Smooth muscle cell of the brain vasculature (primary cell): ENCODE results near the gene HELB.

Source experiments
- DNase-seq: peaks from one replicate; pipeline ENCODE4 v3.0.0-alpha.2; 2012; ENCODE audit warnings: low read depth, low spot score

The HELB gene

DNA sequence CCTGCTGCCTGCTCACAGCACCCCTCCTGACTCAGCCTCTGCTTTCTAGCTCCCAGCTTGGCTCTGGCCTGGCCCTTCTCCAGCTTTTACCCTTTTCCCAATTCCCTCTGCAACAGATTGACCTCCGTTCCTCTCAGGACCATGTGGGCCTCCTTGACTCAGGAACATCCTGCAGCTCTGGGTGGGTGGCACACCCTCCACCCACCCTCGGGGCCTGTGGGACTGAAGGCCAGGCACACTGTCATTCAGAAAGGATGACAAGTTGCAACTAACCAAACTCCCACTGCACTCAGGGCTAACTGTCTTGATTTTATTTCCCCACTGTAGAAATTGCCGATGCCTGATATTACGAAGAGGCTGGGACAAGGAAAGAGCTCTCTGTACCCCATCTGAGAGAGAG is 59.4 kb downstream of the HELB start:
- no peak for DNase-seq

DNA sequence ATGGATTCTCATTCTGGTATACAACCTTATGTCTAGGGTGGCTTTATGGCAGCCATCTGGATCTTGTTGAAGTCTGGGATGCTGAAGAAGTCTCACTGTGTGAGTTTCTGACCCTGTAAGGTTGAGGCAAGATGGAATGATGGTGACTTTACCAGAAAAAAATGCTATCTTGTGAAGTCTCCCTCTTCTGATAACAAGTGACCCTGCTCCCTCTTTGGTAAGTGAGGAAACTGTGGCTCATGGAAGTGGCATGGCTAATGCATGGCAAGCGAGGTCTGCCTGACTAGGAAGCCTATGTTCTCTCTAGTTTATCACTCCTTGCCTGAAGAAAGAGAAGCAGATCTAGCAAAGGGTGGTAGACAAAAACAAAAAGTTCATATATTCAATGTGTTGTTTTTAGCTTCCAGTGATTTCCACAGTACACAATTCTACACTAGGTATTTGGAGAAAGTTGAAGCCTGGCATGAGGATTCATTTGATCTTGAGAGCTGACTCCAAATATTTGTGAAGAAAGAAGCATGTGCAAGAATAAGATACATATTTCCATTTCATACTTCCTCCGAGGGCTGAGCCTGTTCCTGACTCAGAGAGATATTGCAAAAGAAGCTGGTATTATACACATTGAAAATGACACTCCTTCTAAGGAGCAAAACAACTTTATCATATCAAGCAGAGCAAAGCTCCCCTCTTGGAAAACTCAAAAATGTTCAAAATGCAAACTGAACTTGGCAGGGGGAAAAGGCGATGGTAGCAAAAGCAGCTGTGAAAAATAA is 63.6 kb downstream of the HELB start:
- no peak for DNase-seq

DNA sequence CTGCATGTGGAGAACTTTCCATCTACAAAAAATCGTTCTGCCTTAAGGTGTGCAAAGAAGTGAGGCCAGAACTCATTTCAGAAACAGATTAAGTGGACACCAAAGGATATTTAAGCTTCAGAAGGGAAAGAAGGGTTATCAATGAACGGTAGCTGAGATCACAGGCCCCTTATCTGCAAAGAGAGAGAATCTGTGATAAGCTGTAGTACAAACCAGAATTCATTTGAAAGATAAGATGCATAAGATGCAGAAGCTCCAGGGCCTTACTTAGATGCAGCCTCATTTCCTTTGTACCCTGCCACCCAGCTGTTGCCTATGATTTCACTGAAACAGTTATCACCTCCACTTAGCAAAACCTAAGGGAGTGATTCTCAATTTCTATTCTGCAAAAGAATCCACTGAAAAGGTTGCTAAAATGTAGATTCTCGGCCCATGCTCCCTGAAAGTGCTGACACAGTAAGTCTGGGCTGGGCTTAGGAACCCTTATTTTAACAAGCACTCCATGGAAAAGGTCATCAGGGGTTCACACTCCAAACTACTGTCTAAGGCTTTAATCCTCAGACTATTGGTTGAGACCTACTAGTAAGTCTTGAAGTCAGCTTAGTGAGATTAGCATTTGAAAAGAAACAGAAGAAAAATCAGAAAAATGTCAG is 64.8 kb downstream of the HELB start:
- DNase-seq: no peak

GRCh38 chr12:66371982-66372381 is 69.7 kb downstream of the HELB start:
- no peak for DNase-seq

- no peak for DNase-seq
These were observed 73.3 kb downstream of the HELB start for GRCh38 chr12:66375560-66375959.

GRCh38 chr12:66379616-66380015 is 77.3 kb downstream of the HELB start:
- no peak for DNase-seq

DNA sequence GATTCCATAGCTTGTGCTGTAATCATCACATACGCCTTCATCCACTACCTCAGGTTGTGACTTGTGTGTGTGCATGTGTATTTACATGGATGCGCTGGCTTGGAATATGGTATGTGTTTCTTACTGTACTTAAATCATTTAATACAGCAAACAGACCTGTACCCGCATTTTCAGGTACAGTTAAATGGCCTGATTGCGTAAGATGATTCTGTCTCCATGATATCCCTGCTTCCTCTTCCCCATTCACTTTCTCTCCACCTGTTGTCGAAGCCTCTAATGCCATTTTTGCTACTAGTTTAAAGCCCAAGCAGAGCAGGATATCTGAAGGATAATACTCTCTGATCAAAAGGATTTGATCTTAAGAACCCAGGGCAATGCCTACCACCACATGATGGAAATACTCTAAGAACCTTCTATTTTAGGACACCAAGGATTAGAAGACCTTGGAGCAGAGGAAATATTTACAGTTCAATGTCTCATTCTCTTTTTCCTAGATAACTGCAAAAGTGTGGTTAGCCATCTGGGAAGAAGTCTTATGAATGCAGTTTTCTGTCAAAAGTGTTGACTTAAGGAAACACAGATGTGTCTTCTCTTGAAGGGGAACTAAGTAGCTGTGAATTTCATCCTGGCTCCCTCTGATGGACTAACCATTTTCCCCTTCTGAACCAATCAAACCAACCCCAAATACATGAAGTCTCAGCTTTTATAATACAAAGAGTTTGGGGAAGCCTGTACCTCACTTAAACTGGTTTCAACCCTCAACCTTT is 78.7 kb downstream of the HELB start:
- no peak for DNase-seq

- no peak for DNase-seq
These were observed 84.8 kb downstream of the HELB start for GRCh38 chr12:66387117-66387516.
